Tibial nerve (tissue), 4 donors: ENCODE results near the gene RHBDL1. TPM values are rescaled to one million over a fixed set of nuclear protein-coding genes. Genes with fewer than 3 reads are reported as not detected.
A peak's percentile ranks its signal among the peaks of the same experiment; 100 is the strongest.

Experiments used
- DNase-seq, 2 donors: peaks; one replicate each; pipeline ENCODE4 v3.0.0-alpha.2; 2019; ENCODE audit warnings: low spot score in 2 of 2
- H3K27ac ChIP-seq, 4 donors: fragments of 200-600 bp; sonication (generic) in 3 of 4; one replicate each; pipeline ENCODE4 v1.5.1; 2017 to 2019; ENCODE audit warnings: mild to moderate bottlenecking in 1 of 4
- H3K27me3 ChIP-seq, 2 donors: fragments of 200-600 bp; sonication (generic) in 1 of 2; one replicate each; pipeline versions ENCODE4 v1.5.1 to v1.6.0; 2017 to 2019
- H3K36me3 ChIP-seq, 3 donors: fragments of 200-600 bp; sonication (generic); one replicate each; pipeline ENCODE4 v1.5.1; 2018 to 2019
- H3K4me1 ChIP-seq, 4 donors: fragments of 200-600 bp; sonication (generic) in 3 of 4; one replicate each; pipeline ENCODE4 v1.5.1; 2017 to 2019
- H3K4me3 ChIP-seq, 4 donors: fragments of 200-600 bp; sonication (generic) in 3 of 4; one replicate each; pipeline ENCODE4 v1.5.1; 2017 to 2019; ENCODE audit warnings: mild to moderate bottlenecking in 1 of 4, moderate library complexity in 1 of 4
- H3K9me3 ChIP-seq, 4 donors: fragments of 200-600 bp; sonication (generic) in 3 of 4; one replicate each; pipeline ENCODE4 v1.5.1; 2017 to 2019
- EP300 ChIP-seq, 2 donors: sonication (generic); formaldehyde crosslinking; IDR thresholded peaks; one replicate each; pipeline ENCODE4 v1.6.1; 2017; ENCODE audit warnings: antibody characterized with exemption in 2 of 2, mild to moderate bottlenecking in 1 of 2
- POLR2A ChIP-seq, 2 donors: fragments of 450-650 bp; IDR thresholded peaks; one replicate each; pipeline ENCODE4 v1.6.1; 2017; ENCODE audit warnings: antibody characterized with exemption in 2 of 2, mild to moderate bottlenecking in 2 of 2, moderate library complexity in 2 of 2
- WGBS, 2 donors: methylation state at CpG; one replicate each; pipeline ENCODE4 v1.1.5; 2018; 5-methylcytosine and 5-hydroxymethylcytosine counted together
- total RNA-seq, 4 donors: library from RNA; depleted of rRNA; stranded (reverse); fragments of >200 nt; gene quantifications; one replicate each; pipeline ENCODE4 v1.1.0, GENCODE V29; 2016
- TF ChIP-seq, protein P1 (sequence below), 5 experiments: fragments of 200-600 bp in 3 of 5; fragments of 450-650 bp in 2 of 5; sonication (generic) in 3 of 5; IDR thresholded peaks; one replicate each; pipeline ENCODE4 v1.5.1; 2016 to 2019; ENCODE audit warnings: antibody characterized with exemption in 5 of 5, mild to moderate bottlenecking in 3 of 5, moderate library complexity in 2 of 5

Gene RHBDL1
- total RNA-seq, 4 donors from 2014 or later, result 0.90 to 3.5 (median 1.9) TPM

DNA sequence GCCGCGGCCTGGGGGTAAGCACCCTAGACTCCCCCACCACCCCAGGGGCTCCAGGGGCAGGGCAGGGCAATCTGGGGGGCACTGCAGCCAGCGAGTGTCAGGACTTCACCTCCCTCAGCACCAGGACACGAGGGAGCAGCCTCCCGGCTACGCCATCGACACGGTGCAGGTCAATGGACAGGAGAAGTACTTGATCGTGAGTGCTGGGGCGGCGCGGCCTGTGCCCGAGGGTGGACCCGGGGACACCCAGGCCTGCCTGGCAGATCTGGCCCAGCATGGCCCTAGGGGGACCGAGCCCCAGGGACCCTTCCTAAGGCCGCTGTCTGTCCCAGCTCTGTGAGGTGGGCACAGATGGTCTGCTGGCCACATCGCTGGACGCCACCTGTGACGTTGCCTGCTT, 3.1 kb upstream of the RHBDL1 start:
- no peak for TF ChIP-seq EP300 (IDR thresholded peaks at IDR 0.05)
- TF ChIP-seq, protein P1, sequence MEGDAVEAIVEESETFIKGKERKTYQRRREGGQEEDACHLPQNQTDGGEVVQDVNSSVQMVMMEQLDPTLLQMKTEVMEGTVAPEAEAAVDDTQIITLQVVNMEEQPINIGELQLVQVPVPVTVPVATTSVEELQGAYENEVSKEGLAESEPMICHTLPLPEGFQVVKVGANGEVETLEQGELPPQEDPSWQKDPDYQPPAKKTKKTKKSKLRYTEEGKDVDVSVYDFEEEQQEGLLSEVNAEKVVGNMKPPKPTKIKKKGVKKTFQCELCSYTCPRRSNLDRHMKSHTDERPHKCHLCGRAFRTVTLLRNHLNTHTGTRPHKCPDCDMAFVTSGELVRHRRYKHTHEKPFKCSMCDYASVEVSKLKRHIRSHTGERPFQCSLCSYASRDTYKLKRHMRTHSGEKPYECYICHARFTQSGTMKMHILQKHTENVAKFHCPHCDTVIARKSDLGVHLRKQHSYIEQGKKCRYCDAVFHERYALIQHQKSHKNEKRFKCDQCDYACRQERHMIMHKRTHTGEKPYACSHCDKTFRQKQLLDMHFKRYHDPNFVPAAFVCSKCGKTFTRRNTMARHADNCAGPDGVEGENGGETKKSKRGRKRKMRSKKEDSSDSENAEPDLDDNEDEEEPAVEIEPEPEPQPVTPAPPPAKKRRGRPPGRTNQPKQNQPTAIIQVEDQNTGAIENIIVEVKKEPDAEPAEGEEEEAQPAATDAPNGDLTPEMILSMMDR (IDR thresholded peaks at IDR 0.05), result no peak
- no peak for TF ChIP-seq POLR2A (IDR thresholded peaks at IDR 0.05)
- Histone ChIP-seq H3K9me3 (no peaks in the 10 kb centered on the region), H3K27ac (no peak overlapping the region), H3K36me3 (peaks cover 0 to 60% (median 4%) of the 10 kb centered on the region in 3 donors), H3K27me3 (no peaks in the 10 kb centered on the region), H3K4me3 (no peak overlapping the region), H3K4me1 (peaks cover 3 to 47% (median 20%) of the 10 kb centered on the region in 4 donors)
- 91 to 93% methylated on average over 14 to 16 of the region's 19 CpGs for WGBS, 2 donors
- DNase-seq, result no peak

DNA sequence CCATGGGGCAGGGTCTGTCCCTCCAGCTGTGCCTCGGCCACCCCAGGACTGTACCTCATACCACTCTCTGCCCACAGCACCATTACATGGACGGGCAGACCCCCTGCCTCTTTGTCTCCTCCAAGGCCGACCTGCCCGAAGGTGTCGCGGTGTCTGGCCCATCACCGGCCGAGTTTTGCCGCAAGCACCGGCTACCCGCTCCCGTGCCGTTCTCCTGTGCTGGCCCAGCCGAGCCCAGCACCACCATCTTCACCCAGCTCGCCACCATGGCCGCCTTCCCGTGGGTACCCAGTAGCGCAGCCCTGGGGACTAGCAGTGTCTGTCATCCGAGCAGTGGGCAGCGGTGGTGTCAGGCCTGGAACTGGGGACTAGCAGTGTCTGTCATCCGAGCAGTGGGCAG, 2.6 kb upstream of the RHBDL1 start:
- TF ChIP-seq EP300 (IDR thresholded peaks at IDR 0.05), result no peak
- TF ChIP-seq, protein P1 (IDR thresholded peaks at IDR 0.05), result no peak

DNA sequence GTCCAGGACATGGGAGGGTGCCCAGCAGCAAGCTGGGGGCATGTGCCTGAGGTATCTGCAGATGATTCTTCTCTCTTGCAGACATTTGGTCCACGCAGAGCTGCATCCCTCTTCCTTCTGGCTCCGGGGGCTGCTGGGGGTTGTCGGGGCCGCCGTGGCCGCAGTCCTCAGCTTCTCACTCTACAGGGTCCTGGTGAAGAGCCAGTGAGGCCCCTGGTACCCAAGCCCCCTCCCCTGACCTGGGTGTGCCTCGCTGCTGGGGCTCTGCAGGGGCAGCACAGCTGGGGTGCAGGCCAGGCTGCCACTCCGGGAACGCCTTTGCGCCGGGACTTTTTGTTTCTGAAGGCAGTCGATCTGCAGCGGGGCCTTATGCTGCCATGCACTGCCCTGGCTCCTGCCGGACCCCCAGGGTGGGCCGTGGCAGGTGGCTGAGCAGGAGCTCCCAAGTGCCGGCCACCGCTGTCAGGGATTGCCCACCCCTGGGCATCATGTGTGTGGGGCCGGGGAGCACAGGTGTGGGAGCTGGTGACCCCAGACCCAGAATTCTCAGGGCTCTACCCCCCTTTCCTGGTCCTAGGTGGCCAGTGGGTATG, 2.0 kb upstream of the RHBDL1 start:
- H3K27ac ChIP-seq, result no peak overlapping the region
- H3K36me3 ChIP-seq, result peaks cover 0 to 60% (median 4%) of the 10 kb centered on the region in 3 donors
- H3K27me3 ChIP-seq, result no peaks in the 10 kb centered on the region
- no peaks in the 10 kb centered on the region for H3K9me3 ChIP-seq
- 86 to 87% methylated on average over 11 to 16 of the region's 18 CpGs for WGBS, 2 donors
- H3K4me3 ChIP-seq, result no peak overlapping the region
- TF ChIP-seq EP300 (IDR thresholded peaks at IDR 0.05) (no peak), POLR2A (IDR thresholded peaks at IDR 0.05) (no peak)
- TF ChIP-seq, protein P1 (IDR thresholded peaks at IDR 0.05), result no peak
- DNase-seq, result no peak
- H3K4me1 ChIP-seq, result peaks cover 3 to 41% (median 18%) of the 10 kb centered on the region in 4 donors

More for the DNA sequence above, 2.6 kb upstream of the RHBDL1 start:
- no peak for DNase-seq
- Histone ChIP-seq H3K4me1 (peaks cover 3 to 43% (median 16%) of the 10 kb centered on the region in 4 donors), H3K4me3 (no peak overlapping the region), H3K27ac (no peak overlapping the region), H3K9me3 (no peaks in the 10 kb centered on the region), H3K27me3 (no peaks in the 10 kb centered on the region), H3K36me3 (peaks cover 0 to 60% (median 4%) of the 10 kb centered on the region in 3 donors)
- 92 to 97% methylated on average over 15 to 16 of the region's 21 CpGs for WGBS, 2 donors

DNA sequence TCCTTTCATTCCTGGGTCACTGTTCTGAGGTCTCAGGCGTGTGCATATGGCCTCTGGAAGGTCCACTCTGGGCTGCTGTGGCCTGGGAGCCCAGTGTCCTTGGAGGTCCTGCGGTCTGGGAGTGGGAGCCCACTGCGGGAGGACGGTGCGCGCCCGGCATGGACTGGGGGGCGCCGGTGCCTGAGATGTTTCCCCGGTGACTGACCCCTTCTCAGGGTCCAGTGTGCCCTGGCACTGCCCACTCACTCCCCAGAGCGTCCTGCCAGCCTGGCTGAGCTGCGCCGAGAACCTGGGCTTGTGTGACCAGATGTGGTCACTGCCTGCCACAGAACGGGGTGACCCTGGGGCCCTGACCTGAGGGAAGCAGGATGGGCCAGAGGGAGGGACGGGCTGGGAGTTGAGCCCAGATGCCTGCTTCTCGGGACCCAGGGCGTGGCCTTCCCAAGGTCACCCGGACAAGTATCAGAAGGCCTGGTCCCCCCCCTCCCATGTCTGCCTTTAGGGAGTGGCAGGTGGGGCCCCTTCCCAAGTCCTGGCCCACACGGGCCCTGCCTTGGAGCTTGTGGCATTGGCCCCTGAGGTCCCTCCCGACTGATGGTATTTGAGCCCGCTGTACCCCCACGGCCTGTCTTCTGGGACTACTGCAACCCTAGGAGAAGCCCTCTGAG, 1.1 kb upstream of the RHBDL1 start:
- Histone ChIP-seq H3K4me1 (peaks cover 0 to 40% (median 16%) of the 10 kb centered on the region in 4 donors), H3K9me3 (no peaks in the 10 kb centered on the region), H3K4me3 (no peak overlapping the region), H3K27me3 (no peaks in the 10 kb centered on the region), H3K27ac (peak overlapping the region in 2 of 4 donors; percentile 17 to 48), H3K36me3 (peaks cover 0 to 55% (median 4%) of the 10 kb centered on the region in 3 donors)
- DNase-seq, result no peak
- WGBS, 2 donors, result 70 to 76% methylated on average over 15 to 22 of the region's 22 CpGs
- TF ChIP-seq POLR2A (IDR thresholded peaks at IDR 0.05) (no peak), EP300 (IDR thresholded peaks at IDR 0.05) (no peak)
- TF ChIP-seq, protein P1 (IDR thresholded peaks at IDR 0.05), result no peak
